K562 (cell line): ENCODE data around the gene COL7A1.

Experiments
- C11orf30 ChIP-seq: fragments of 450-650 bp; IDR thresholded peaks from 2 replicates; pipeline ENCODE4 v1.6.1; 2016; ENCODE audit warnings: low read depth, mild to moderate bottlenecking
- FOXM1 ChIP-seq, 2 experiments: fragments of 450-650 bp in 1 of 2; sonication (generic) in 1 of 2; formaldehyde crosslinking in 1 of 2; IDR thresholded peaks; 2 replicates each; pipeline versions ENCODE4 v1.6.1 to v1.9.0; 2017 to 2022; ENCODE audit warnings: low read depth in 2 of 2, mild to moderate bottlenecking in 2 of 2, missing genetic modification reagents in 1 of 2, moderate library complexity in 1 of 2
- NFE2L1 ChIP-seq: fragments of 450-650 bp; IDR thresholded peaks from 2 replicates; pipeline ENCODE4 v1.6.1; 2016; ENCODE audit warnings: missing genetic modification characterization, low read depth, mild to moderate bottlenecking, missing compliant biosample characterization, moderate library complexity, borderline replicate concordance
- RCOR1 ChIP-seq, 2 experiments: IDR thresholded peaks; 2 replicates each; pipeline ENCODE4 v1.6.1; 2012; ENCODE audit warnings: low read depth in 2 of 2, low read length in 2 of 2, borderline replicate concordance in 1 of 2, improper control_type of control experiment in 1 of 2
- ZNF146 ChIP-seq: IDR thresholded peaks from one replicate; pipeline ENCODE4 v1.6.1; 2018; ENCODE audit warnings: missing compliant biosample characterization; ENCODE audit not compliant: unreplicated experiment
- ZNF24 ChIP-seq: fragments of 450-650 bp; IDR thresholded peaks from 2 replicates; pipeline ENCODE4 v1.6.1; 2016

DNA sequence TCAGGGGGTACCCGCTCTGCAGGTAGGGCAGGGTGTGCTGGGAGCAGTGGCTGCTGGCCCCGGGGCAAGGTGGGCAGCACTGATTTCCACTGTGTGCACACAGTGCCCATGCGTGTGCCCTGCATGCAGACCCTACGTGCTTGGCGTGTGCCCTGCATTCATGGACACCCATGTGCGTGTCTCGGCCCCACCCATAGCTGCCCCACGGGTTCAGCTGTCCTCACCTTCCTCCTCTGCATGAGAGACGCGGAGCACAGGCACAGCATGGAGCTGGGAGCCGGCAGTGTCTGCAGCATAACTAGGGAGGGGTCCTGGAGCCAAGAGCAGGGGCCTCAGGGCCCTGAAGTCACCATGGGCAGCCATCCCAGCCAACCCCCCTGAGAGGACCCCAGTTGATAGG is 29.9 kb downstream of the COL7A1 start:
- TF ChIP-seq FOXM1 (IDR thresholded peaks at IDR 0.05; ENCODE audit: low read depth), result no peak
- TF ChIP-seq FOXM1 (CRISPR knock-in tag; IDR thresholded peaks at IDR 0.05; ENCODE audit: low read depth), result no peak
- no peak for TF ChIP-seq ZNF146
- no peak for TF ChIP-seq NFE2L1 (tag)
- no peak for TF ChIP-seq ZNF24
- no peak for TF ChIP-seq RCOR1 (IDR thresholded peaks at IDR 0.05; ENCODE audit: borderline replicate concordance in 1 of 2, low read depth in 2 of 2, low read length in 2 of 2)
- TF ChIP-seq C11orf30, result no peak
